Thoracic aorta (tissue), 2 donors: Measurements from ENCODE around the gene TTC12. TPM values are rescaled to one million over a fixed set of nuclear protein-coding genes. Genes with fewer than 3 reads are reported as not detected.

ENCODE experiments used
- ATAC-seq: fragments of 150-250 bp; one replicate; pipeline ENCODE4 v1.8.0; 2017; ENCODE audit warnings: low read depth; ENCODE audit not compliant: insufficient number of reproducible peaks, low FRiP score
- DNase-seq: peaks from one replicate; pipeline ENCODE4 v3.0.0-alpha.2; 2020; ENCODE audit warnings: low spot score
- H3K27ac ChIP-seq, 2 donors: fragments of 200-600 bp; sonication (generic); 1 replicate in 1 of 2; 2 replicates in 1 of 2; pipeline ENCODE4 v1.5.1; 2016; ENCODE audit warnings: mild to moderate bottlenecking in 2 of 2, moderate library complexity in 2 of 2
- H3K27me3 ChIP-seq: fragments of 200-600 bp; sonication (generic); replicated peaks from 2 replicates; pipeline ENCODE4 v1.6.0; 2016; ENCODE audit warnings: mild to moderate bottlenecking; ENCODE audit not compliant: insufficient read depth
- H3K36me3 ChIP-seq: fragments of 200-600 bp; sonication (generic); one replicate; pipeline ENCODE4 v1.5.1; 2016
- H3K4me1 ChIP-seq, 2 donors: fragments of 200-600 bp; sonication (generic); 1 replicate in 1 of 2; 2 replicates in 1 of 2; pipeline versions ENCODE4 v1.5.1 to v1.6.0; 2016; ENCODE audit warnings: low read depth in 2 of 2, mild to moderate bottlenecking in 1 of 2; ENCODE audit not compliant: control insufficient read depth in 1 of 2
- H3K4me3 ChIP-seq: fragments of 200-600 bp; sonication (generic); 2 replicates; pipeline ENCODE4 v1.5.1; 2016; ENCODE audit warnings: mild to moderate bottlenecking
- H3K9me3 ChIP-seq: fragments of 200-600 bp; sonication (generic); 2 replicates; pipeline ENCODE4 v1.5.1; 2016
- CTCF ChIP-seq: fragments of 200-600 bp; sonication (generic); IDR thresholded peaks from one replicate; pipeline ENCODE4 v1.5.1; 2019; ENCODE audit warnings: antibody characterized with exemption
- total RNA-seq, 2 donors: library from RNA; depleted of rRNA; stranded (reverse); fragments of >200 nt; gene quantifications; one replicate each; pipeline versions ENCODE4 v1.1.0 to v1.2.3, GENCODE V29; 2016

The TTC12 gene
- total RNA-seq, 2 donors from 2014 or later = 15.2 to 21.9 TPM

GRCh38 chr11:113385749-113386148 is 71.4 kb downstream of the TTC12 start:
- Histone ChIP-seq H3K36me3 (no peaks in the 10 kb centered on the region), H3K27ac (no peak overlapping the region), H3K4me3 (no peak overlapping the region), H3K27me3 (peaks cover 9% of the 10 kb centered on the region), H3K4me1 (no peaks in the 10 kb centered on the region), H3K9me3 (no peaks in the 10 kb centered on the region)
- DNase-seq (no peak), ATAC-seq (no peak)
- no peak for TF ChIP-seq CTCF

- no peak for DNase-seq
- no peak for TF ChIP-seq CTCF
- no peak for ATAC-seq
Measured at GRCh38 chr11:113386866-113387265, 72.5 kb downstream of the TTC12 start.

GRCh38 chr11:113387605-113388211 is 73.3 kb downstream of the TTC12 start, which contains the start of gene ANKK1:
Gene ANKK1, plus strand, starts transcription at chr11:113387779. Its CDS starts 106 bp downstream, at chr11:113387885.
- Histone ChIP-seq H3K4me3 (peak within 1 kb of the TSS; percentile 50), H3K4me1 (no peaks in the 10 kb centered on the region), H3K27me3 (peaks cover 9% of the 10 kb centered on the region), H3K27ac (no peak within 1 kb of the TSS), H3K36me3 (no peaks in the 10 kb centered on the region), H3K9me3 (no peaks in the 10 kb centered on the region)
- TF ChIP-seq CTCF = no peak
- DNase-seq = no peak
- ATAC-seq = no peak

More at GRCh38 chr11:113386866-113387265, 72.5 kb downstream of the TTC12 start:
- H3K4me3 ChIP-seq = no peak overlapping the region
- H3K27ac ChIP-seq = no peak overlapping the region
- no peaks in the 10 kb centered on the region for H3K9me3 ChIP-seq
- no peaks in the 10 kb centered on the region for H3K4me1 ChIP-seq
- H3K36me3 ChIP-seq = no peaks in the 10 kb centered on the region
- peaks cover 9% of the 10 kb centered on the region for H3K27me3 ChIP-seq

GRCh38 chr11:113389272-113389671 is 74.9 kb downstream of the TTC12 start:
- Histone ChIP-seq H3K36me3 (no peaks in the 10 kb centered on the region), H3K4me3 (no peak overlapping the region), H3K27me3 (peaks cover 9% of the 10 kb centered on the region), H3K27ac (no peak overlapping the region), H3K9me3 (no peaks in the 10 kb centered on the region), H3K4me1 (no peaks in the 10 kb centered on the region)
- TF ChIP-seq CTCF = no peak
- DNase-seq (no peak), ATAC-seq (no peak)

GRCh38 chr11:113392236-113392921 is 78.0 kb downstream of the TTC12 start:
- Histone ChIP-seq H3K9me3 (no peaks in the 10 kb centered on the region), H3K36me3 (no peaks in the 10 kb centered on the region), H3K27me3 (peaks cover 9% of the 10 kb centered on the region), H3K4me3 (no peak overlapping the region), H3K27ac (no peak overlapping the region), H3K4me1 (no peaks in the 10 kb centered on the region)
- ATAC-seq = no peak
- no peak for DNase-seq
- TF ChIP-seq CTCF = no peak
